Left forelimb (tissue), 1 donor: ENCODE measurements around the gene STK33.

Source experiments
- DNase-seq: peaks from one replicate; pipeline ENCODE4 v3.0.0-alpha.2; 2018; ENCODE audit warnings: low spot score

The STK33 gene

GRCh38 chr11:8593935-8594909 is at the start of gene STK33:
Gene STK33, minus strand, starts transcription at chr11:8594228. Its CDS starts 119,323 bp downstream, at chr11:8474905.
- no peak for DNase-seq

- no peak for DNase-seq
Measured at GRCh38 chr11:8642196-8642841, 48.3 kb upstream of the STK33 start.

- DNase-seq, result no peak
Measured at GRCh38 chr11:8641332-8641731, 47.3 kb upstream of the STK33 start.

- no peak for DNase-seq
Measured at GRCh38 chr11:8640267-8640906, 46.4 kb upstream of the STK33 start.

- DNase-seq, result no peak
Measured at GRCh38 chr11:8639655-8640054, 45.6 kb upstream of the STK33 start.

GRCh38 chr11:8638300-8638699 is 44.3 kb upstream of the STK33 start:
- DNase-seq, result no peak

- DNase-seq, result no peak
Measured at GRCh38 chr11:8636127-8636526, 42.1 kb upstream of the STK33 start.

GRCh38 chr11:8634498-8634897 is 40.5 kb upstream of the STK33 start:
- DNase-seq, result no peak

GRCh38 chr11:8631395-8632118 is 37.5 kb upstream of the STK33 start:
- no peak for DNase-seq

GRCh38 chr11:8624698-8625097 is 30.7 kb upstream of the STK33 start:
- no peak for DNase-seq

- DNase-seq, result no peak
Measured at GRCh38 chr11:8621147-8621546, 27.1 kb upstream of the STK33 start.

- no peak for DNase-seq
Measured at GRCh38 chr11:8617063-8617462, 23.0 kb upstream of the STK33 start.

- DNase-seq, result no peak
Measured at GRCh38 chr11:8615291-8616032, 21.4 kb upstream of the STK33 start.

GRCh38 chr11:8614497-8614896 is 20.5 kb upstream of the STK33 start:
- DNase-seq, result no peak

- DNase-seq, result no peak
Measured at GRCh38 chr11:8613036-8613435, 19.0 kb upstream of the STK33 start.

- no peak for DNase-seq
Measured at GRCh38 chr11:8612522-8612921, 18.5 kb upstream of the STK33 start.

- DNase-seq, result no peak
Measured at GRCh38 chr11:8610532-8611116, 16.6 kb upstream of the STK33 start.

- no peak for DNase-seq
Measured at GRCh38 chr11:8608652-8609051, 14.6 kb upstream of the STK33 start.

GRCh38 chr11:8605971-8606563 is 12.0 kb upstream of the STK33 start:
- no peak for DNase-seq

GRCh38 chr11:8604078-8604723 is 10.2 kb upstream of the STK33 start:
- no peak for DNase-seq
